UCSD-AML1 (cell line): ENCODE measurements around the gene NAPA.
A peak's percentile ranks its signal among the peaks of the same experiment; 100 is the strongest.
"Not testable (repeated sequence)": the region's sequence is repeated elsewhere in the genome, so short reads cannot be mapped to it uniquely, and the experiment has no call there.

Source experiments
- DNase-seq: peaks from one replicate; lab custom pipeline; 2025; ENCODE audit not compliant: unreplicated experiment; lab: John Stamatoyannopoulos, UW

Gene NAPA

GRCh38 chr19:47487551-47488515, 27.0 kb downstream of the NAPA start:
- no peak for DNase-seq

GRCh38 chr19:47486900-47487299, 28.0 kb downstream of the NAPA start:
- DNase-seq: peak; percentile 45

- not testable (repeated sequence) for DNase-seq
These were observed 28.6 kb downstream of the NAPA start for GRCh38 chr19:47486220-47486619.

DNA sequence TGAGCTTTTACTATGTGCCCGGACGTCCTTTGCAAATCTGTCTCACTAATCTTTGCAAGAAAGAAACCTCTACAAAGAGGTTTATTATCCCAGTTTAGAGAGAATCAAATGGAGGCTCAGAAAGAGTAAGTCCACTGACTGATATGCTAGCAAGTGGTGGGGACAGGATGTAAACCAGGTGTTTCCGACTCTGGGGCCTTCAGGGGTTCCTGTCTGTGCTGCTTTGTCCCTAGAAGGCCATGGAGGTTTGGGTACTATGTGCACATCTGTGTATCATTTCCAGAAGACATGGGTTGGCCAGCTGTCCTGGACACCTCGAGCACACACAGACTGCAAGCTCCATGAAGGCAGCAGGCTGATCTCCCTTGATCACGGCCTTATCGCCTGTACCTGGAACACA, 29.7 kb downstream of the NAPA start:
- DNase-seq: no peak

DNA sequence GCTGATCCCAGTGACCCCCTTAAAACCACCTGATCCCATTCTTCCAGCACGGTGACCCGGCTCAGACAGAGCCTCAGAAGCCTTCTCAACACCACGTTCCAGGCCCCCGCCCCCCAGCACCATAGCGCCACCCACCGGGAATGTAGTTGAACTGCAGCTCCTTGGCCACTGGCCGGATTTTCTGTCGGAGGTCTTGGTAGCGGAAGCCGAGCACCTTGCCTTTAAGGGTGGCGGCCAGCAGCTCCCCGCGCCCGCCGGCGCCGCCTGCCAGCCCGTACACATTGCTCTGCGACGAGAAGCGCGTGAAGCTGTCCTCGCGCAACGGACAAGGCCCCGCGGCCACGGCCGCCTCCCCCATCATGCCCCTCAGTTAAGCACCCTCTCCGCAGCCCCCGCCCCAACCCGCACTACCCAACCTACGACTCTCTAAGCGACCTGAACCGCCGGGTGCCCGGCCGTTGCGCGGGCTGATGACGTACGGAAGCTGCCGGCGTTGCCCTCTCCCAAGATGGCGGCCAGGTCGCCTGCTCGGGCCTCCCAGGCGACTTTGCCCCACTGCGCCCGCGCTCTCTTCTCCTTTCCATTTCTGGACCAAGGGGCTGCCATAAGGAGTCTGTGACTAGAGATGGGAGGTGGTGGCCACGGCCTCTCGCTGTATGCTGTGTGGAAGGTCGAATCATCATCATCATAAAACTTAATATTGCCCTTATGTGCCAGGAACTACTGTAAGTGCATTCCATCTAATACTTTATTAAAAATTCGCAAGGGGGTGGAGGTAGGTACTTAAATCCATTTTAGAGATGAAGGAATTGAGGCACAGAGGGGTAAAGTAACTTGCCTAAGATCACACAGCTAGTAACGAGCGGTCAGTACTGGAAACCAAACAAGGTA, 30.8 kb downstream of the NAPA start, which contains the start of gene KPTN:
Gene KPTN, minus strand, starts transcription at position 420 of the 891 bp plus-strand sequence. Its CDS starts 59 bp downstream, at position 361.
- peak; percentile 94 for DNase-seq

DNA sequence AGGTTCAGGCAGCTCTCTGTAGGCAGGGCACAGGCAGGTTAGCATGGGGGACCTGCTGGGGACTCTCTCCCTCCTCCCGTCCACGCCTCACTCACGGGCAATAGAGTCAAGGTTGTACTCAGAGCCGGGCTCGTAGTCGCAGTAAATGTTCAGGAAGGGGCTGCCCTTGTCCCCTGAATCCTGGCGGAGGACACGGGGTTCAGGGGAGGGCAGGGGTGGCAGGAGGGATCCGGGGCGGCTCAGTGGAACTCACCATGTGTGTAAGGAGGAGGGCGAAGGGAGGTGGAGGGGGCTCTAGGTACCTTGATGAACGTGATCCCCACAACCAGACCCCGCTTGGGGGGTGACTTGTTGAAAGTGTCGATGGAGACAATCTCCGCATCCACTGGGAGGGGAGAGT, 31.7 kb downstream of the NAPA start:
- DNase-seq: no peak

DNA sequence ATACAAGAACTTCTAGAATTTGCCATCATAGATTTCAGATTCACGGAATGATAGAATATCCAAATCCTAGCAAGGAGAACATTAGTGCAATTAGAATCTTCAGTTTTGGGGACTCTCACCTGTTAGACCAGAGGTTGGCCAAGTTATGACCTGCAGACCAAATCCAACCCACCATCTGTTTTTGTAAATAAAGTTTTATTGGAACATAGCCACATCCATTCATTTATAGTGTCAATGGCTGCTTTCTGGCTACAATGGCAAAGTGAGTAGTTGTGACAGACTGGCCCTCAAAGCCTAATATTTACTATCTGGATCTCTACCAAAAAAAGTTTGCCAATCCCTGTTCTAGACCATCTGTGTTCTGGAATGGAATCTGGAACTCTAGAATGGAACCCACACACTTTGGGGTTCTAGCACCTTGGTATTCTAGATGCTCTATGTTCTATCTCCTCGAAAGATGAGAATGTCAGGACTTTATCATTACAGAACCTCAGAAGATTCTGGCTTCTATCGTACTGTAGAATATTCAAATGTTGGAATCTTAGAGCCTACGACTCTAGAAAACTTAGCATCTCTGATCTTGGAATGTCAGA, 33.3 kb downstream of the NAPA start:
- DNase-seq: no peak

GRCh38 chr19:47480658-47481057, 34.2 kb downstream of the NAPA start:
- DNase-seq: no peak

DNA sequence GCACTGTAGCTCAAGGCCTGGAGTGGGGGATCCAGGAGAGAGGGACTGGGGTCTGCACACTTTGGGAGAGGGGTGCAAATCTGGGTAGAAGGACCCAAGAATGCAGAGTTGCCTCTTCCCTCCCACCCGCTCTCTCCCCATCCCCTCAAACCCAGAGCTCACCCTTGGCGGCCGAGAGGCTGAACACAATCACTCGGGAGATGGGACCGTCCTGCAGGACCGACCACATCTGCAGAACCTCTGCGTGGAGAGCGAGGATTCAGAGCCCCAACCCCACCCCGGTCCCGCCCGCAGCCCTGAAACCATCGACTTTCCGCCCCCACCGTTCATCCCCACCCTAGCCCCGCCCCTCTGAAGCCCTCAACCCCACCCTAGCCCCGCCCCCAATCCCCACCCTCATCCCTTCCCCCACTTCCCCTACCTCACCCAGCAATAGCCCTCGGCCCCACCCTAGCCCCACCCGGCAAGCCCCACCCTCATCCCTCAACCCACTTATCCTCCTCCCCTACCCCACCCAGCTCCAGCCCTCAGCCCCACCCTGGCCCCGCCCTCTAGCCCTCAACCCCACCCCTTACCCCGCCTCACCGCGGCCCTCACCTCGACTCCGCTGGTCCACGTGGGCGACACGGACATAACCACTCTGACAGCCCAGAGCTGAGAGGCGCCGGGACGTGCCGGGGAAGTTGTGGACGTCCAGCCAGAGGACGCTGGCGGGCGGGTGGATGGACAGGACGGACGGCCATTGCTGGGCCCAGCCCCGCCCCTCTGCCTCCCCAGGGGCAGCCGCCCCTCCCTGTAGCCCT, 35.0 kb downstream of the NAPA start:
- DNase-seq: no peak

GRCh38 chr19:47476438-47476972, 38.4 kb downstream of the NAPA start:
- DNase-seq: no peak

- no peak for DNase-seq
These were observed 39.4 kb downstream of the NAPA start for GRCh38 chr19:47475465-47475864.

GRCh38 chr19:47473336-47473735, 41.5 kb downstream of the NAPA start:
- no peak for DNase-seq

GRCh38 chr19:47471733-47472457, 43.0 kb downstream of the NAPA start, which contains the start of gene SLC8A2:
Gene SLC8A2, minus strand, starts transcription at chr19:47471893. Its CDS starts 5,490 bp downstream, at chr19:47466403.
- peak; percentile 79 for DNase-seq

DNA sequence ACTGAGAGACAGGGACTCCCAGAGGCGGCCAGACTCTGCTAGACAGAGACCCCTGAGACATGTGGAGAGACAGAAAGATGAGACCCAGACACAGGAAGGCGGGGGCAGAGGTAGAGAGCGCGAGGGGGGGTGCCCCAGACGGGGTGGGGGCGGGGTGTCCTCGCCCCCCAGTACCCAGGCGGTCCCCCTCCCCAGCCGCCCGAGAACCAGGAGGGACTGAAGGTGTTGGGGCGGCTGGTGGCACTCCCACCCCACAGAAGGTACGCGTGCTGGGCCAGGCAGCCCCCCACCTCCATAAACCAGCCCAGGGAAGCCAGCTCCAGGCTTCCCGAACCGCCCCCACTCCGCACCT, 43.5 kb downstream of the NAPA start:
- no peak for DNase-seq

GRCh38 chr19:47470447-47471195, 44.2 kb downstream of the NAPA start:
- no peak for DNase-seq

GRCh38 chr19:47469719-47470118, 45.1 kb downstream of the NAPA start:
- no peak for DNase-seq

GRCh38 chr19:47469363-47469700, 45.5 kb downstream of the NAPA start:
- no peak for DNase-seq

- no peak for DNase-seq
These were observed 46.9 kb downstream of the NAPA start for GRCh38 chr19:47467914-47468313.

DNA sequence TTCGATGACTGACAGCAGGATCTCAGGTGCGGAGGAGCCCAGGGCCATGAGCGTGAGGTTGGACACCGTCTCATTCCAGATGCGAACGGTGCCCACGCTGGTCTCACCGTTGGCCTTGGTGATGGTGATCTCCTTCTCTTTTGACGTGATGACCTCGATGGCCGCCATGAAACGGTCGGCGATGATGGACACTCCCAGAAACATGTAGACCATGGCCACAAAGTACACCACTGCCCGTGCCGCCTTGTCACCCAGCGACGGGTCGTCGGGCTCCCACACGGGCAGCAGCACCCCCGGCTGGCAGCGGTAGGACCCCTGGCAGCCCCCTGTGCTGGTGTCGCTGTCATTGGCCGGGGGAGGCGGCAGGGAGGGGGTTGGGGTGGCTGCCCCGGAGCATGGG, 48.9 kb downstream of the NAPA start:
- no peak for DNase-seq
